IMR-90 (cell line): ENCODE data around the gene GREB1L. TPM values are rescaled to one million over a fixed set of nuclear protein-coding genes. Genes with fewer than 3 reads are reported as not detected.

ENCODE experiments used
- ATAC-seq: fragments of 200-7000 bp; cut with Tn5 transposase; 2 replicates; pipeline ENCODE4 v1.9.1; 2020; ENCODE audit warnings: low read depth, mild to moderate bottlenecking, moderate library complexity
- BruUV-seq: library from RNA; stranded (reverse); fragments of 400-500 nt; replicated peaks from 2 replicates; lab custom pipeline; 2021; lab: Mats Ljungman, UMichigan
- CTCF ChIA-PET: fragments of 300-600 bp; formaldehyde crosslinking; extraction: SDS; loops from one replicate; lab custom pipeline; 2021; ENCODE audit warnings: antibody characterized with exemption; lab: Yijun Ruan, JAX
- POLR2A ChIA-PET: fragments of 300-600 bp; sonication (Branson Sonifier 250); formaldehyde crosslinking; loops from one replicate; lab custom pipeline; 2022; ENCODE audit warnings: antibody characterized with exemption; ENCODE audit not compliant: unreplicated experiment; lab: Charles Lee
- DNase-seq: peaks from one replicate; pipeline ENCODE4 v3.0.0; 2013
- H2AFZ ChIP-seq: replicated peaks from 2 replicates; pipeline ENCODE3; 2013; ENCODE audit warnings: low read length, mild to moderate bottlenecking; ENCODE audit not compliant: poor library complexity
- H2AK5ac ChIP-seq: 2 replicates; pipeline ENCODE4 v1.6.1; 2013; ENCODE audit warnings: low read depth, low read length, inconsistent platforms
- H2AK9ac ChIP-seq: replicated peaks from 2 replicates; pipeline ENCODE3; 2013; ENCODE audit warnings: mild to moderate bottlenecking, low read depth, low read length, moderate library complexity; ENCODE audit not compliant: poor library complexity
- H2BK120ac ChIP-seq: 2 replicates; pipeline ENCODE4 v1.6.1; 2013; ENCODE audit warnings: low read depth, low read length, inconsistent platforms
- H2BK15ac ChIP-seq: 3 replicates; pipeline ENCODE4 v1.6.1; 2013; ENCODE audit warnings: low read depth, low read length, inconsistent platforms
- H2BK20ac ChIP-seq: 2 replicates; pipeline ENCODE4 v1.6.1; 2013; ENCODE audit warnings: low read depth, mild to moderate bottlenecking, inconsistent platforms, low read length, moderate library complexity
- H2BK5ac ChIP-seq: 2 replicates; pipeline ENCODE4 v1.6.1; 2013; ENCODE audit warnings: mild to moderate bottlenecking, low read depth, low read length, inconsistent platforms; ENCODE audit not compliant: poor library complexity, severe bottlenecking
- H3K14ac ChIP-seq: replicated peaks from 2 replicates; pipeline ENCODE4 v1.6.1; 2013; ENCODE audit warnings: low read depth, low read length, inconsistent platforms
- H3K18ac ChIP-seq: 2 replicates; pipeline ENCODE4 v1.6.1; 2013; ENCODE audit warnings: low read depth, low read length, control low read depth
- H3K23ac ChIP-seq: 2 replicates; pipeline ENCODE4 v1.6.1; 2013; ENCODE audit warnings: low read depth, low read length, inconsistent platforms
- H3K27ac ChIP-seq: 2 replicates; pipeline ENCODE4 v1.5.1; 2013; ENCODE audit warnings: mild to moderate bottlenecking, control low read depth, low read length; ENCODE audit not compliant: insufficient read depth
- H3K27me3 ChIP-seq: 2 replicates; pipeline ENCODE4 v1.6.1; 2013; ENCODE audit warnings: low read length; ENCODE audit not compliant: control insufficient read depth, insufficient read depth
- H3K36me3 ChIP-seq: 2 replicates; pipeline ENCODE4 v1.6.1; 2013; ENCODE audit warnings: low read length, mixed read lengths; ENCODE audit not compliant: control insufficient read depth, insufficient read depth
- H3K4ac ChIP-seq: 2 replicates; pipeline ENCODE4 v1.6.1; 2013; ENCODE audit warnings: low read depth, low read length, inconsistent platforms
- H3K4me1 ChIP-seq: 2 replicates; pipeline ENCODE4 v1.6.1; 2013; ENCODE audit warnings: low read length, mixed read lengths; ENCODE audit not compliant: control insufficient read depth, insufficient read depth
- H3K4me2 ChIP-seq: 2 replicates; pipeline ENCODE4 v1.6.1; 2013; ENCODE audit warnings: low read depth, mild to moderate bottlenecking, control low read depth, low read length, moderate library complexity
- H3K4me3 ChIP-seq: 2 replicates; pipeline ENCODE4 v1.5.1; 2013; ENCODE audit warnings: low read depth, mild to moderate bottlenecking, control low read depth, low read length, moderate library complexity; ENCODE audit not compliant: insufficient read depth
- H3K56ac ChIP-seq: 2 replicates; pipeline ENCODE4 v1.6.1; 2013; ENCODE audit warnings: low read length, inconsistent platforms; ENCODE audit not compliant: insufficient read depth; ENCODE audit errors: extremely low read depth
- H3K79me1 ChIP-seq, 2 experiments: 2 replicates each; pipeline ENCODE4 v1.6.1; 2013; ENCODE audit warnings: low read length in 2 of 2, inconsistent platforms in 1 of 2, low read depth in 1 of 2
- H3K9ac ChIP-seq: 2 replicates; pipeline ENCODE4 v1.6.1; 2013; ENCODE audit warnings: low read depth, low read length, control low read depth
- H3K9me1 ChIP-seq: 2 replicates; pipeline ENCODE4 v1.6.1; 2013; ENCODE audit warnings: low read length, inconsistent platforms; ENCODE audit not compliant: insufficient read depth
- H3K9me3 ChIP-seq: 2 replicates; pipeline ENCODE4 v1.6.1; 2013; ENCODE audit warnings: low read length; ENCODE audit not compliant: control insufficient read depth, insufficient read depth
- H4K20me1 ChIP-seq: 2 replicates; pipeline ENCODE4 v1.6.1; 2013; ENCODE audit warnings: low read length, inconsistent platforms; ENCODE audit not compliant: insufficient read depth
- H4K5ac ChIP-seq: 2 replicates; pipeline ENCODE4 v1.6.1; 2013; ENCODE audit warnings: mild to moderate bottlenecking, low read depth, low read length, control low read depth
- H4K8ac ChIP-seq, 2 experiments: 2 replicates each; pipeline ENCODE4 v1.6.1; 2013; ENCODE audit warnings: low read depth in 2 of 2, low read length in 2 of 2, control low read depth in 1 of 2, inconsistent platforms in 1 of 2
- H4K91ac ChIP-seq: 2 replicates; pipeline ENCODE4 v1.6.1; 2013; ENCODE audit warnings: low read depth, low read length, inconsistent platforms; ENCODE audit not compliant: insufficient read depth
- BHLHE40 ChIP-seq: fragments of 150-350 bp; IDR thresholded peaks from 2 replicates; pipeline ENCODE4 v1.6.1; 2016; ENCODE audit warnings: mild to moderate bottlenecking, low read depth, low read length
- RCOR1 ChIP-seq: IDR thresholded peaks from 2 replicates; pipeline ENCODE4 v1.6.1; 2012; ENCODE audit warnings: mild to moderate bottlenecking, low read length, improper control_type of control experiment; ENCODE audit not compliant: insufficient replicate concordance
- RFX5 ChIP-seq: IDR thresholded peaks from 2 replicates; pipeline ENCODE4 v1.8.0; 2012; ENCODE audit warnings: low read depth, mild to moderate bottlenecking, low read length, moderate library complexity
- WGBS, 2 experiments: methylation state at CpG; one replicate each; pipeline versions ENCODE4 v1.1.5 to v1.1.7; 2013; ENCODE audit warnings: missing lambda C conversion rate in 2 of 2; ENCODE audit not compliant: insufficient read length in 1 of 2; ENCODE audit errors: extremely low coverage in 2 of 2; 5-methylcytosine and 5-hydroxymethylcytosine counted together
- dilution Hi-C: fragments of 300-500 bp; cut with HindIII; formaldehyde crosslinking; loops from one replicate; pipeline ENCODE4 v1.14.3; 2018; ENCODE audit warnings: low sequenced_read_pairs; ENCODE audit not compliant: unreplicated experiment
- in situ Hi-C: fragments of 300-500 bp; cut with MboI; formaldehyde crosslinking; loops from 3 replicates; pipeline ENCODE4 v1.14.3; 2019; ENCODE audit warnings: low sequenced_read_pairs, inconsistent platforms, mixed read lengths
- intact Hi-C: fragments of 100-400 bp; cut with micrococcal nuclease; formaldehyde crosslinking; loops from 2 replicates; pipeline ENCODE4 v1.10.0; 2022
- polyA plus RNA-seq, 3 experiments: library from polyadenylated mRNA; depleted of rRNA; stranded (reverse); fragments of >200 nt; gene quantifications; 2 replicates each; pipeline ENCODE4 v1.2.3, GENCODE V29; 2012; ENCODE audit warnings: low replicate concordance in 1 of 3
- total RNA-seq: library from RNA; depleted of rRNA; stranded (reverse); fragments of >200 nt; gene quantifications from 2 replicates; pipeline ENCODE4 v1.2.3, GENCODE V29; 2012

The GREB1L gene
- total and polyA plus RNA-seq, 2 of the 4 experiments (the other 2 are of a cell fraction): under 0.01 to 0.02 TPM

GRCh38 chr18:21296045-21296444 is 54.0 kb downstream of the GREB1L start:
- Histone ChIP-seq H3K4ac (no peak overlapping the region), H3K79me1 (no peaks in the 10 kb centered on the region), H4K5ac (no peak overlapping the region), H3K56ac (no peak overlapping the region), H3K9me3 (no peaks in the 10 kb centered on the region), H2AK9ac (no peak overlapping the region), H3K18ac (no peak overlapping the region), H3K27ac (no peak overlapping the region), H4K20me1 (no peaks in the 10 kb centered on the region), H3K4me3 (no peak overlapping the region), H2BK20ac (no peak overlapping the region), H2BK120ac (no peak overlapping the region), H2BK5ac (no peak overlapping the region), H3K9ac (no peak overlapping the region), H3K4me2 (no peak overlapping the region), H2AFZ (no peak overlapping the region), H2BK15ac (no peak overlapping the region), H3K36me3 (no peaks in the 10 kb centered on the region), H3K27me3 (peaks cover 2% of the 10 kb centered on the region; the same call in 1 of the 2 replicates), H2AK5ac (no peak overlapping the region), H3K4me1 (no peaks in the 10 kb centered on the region), H3K23ac (no peak overlapping the region), H3K14ac (no peak overlapping the region), H3K9me1 (no peaks in the 10 kb centered on the region), H4K91ac (no peak overlapping the region), H4K8ac (no peak overlapping the region)
- dilution Hi-C loops (no loop called here), intact Hi-C loops (no loop called here), in situ Hi-C loops (no loop called here)
- ATAC-seq (no peak), DNase-seq (no peak)
- no peak for TF ChIP-seq RFX5
- no peak for TF ChIP-seq RCOR1
- TF ChIP-seq BHLHE40: no peak
- BruUV-seq: no TSS peak
- CTCF ChIA-PET: no interaction called here
- POLR2A ChIA-PET: no interaction called here
- no CpG with 5 or more reads among the region's 1 CpG for WGBS, 2 experiments
